ENCODE results near the gene CHMP4B. TPM values are rescaled to one million over a fixed set of nuclear protein-coding genes. Genes with fewer than 3 reads are reported as not detected.

CHMP4B gene
- polyA plus RNA-seq, 1 of the 3 experiments (the other 2 are of a cell fraction) = 123 TPM

- H3K9me2 ChIP-seq = no peaks in the 10 kb centered on the region
- TF ChIP-seq FOXJ3 (CRISPR knock-in tag; IDR thresholded peaks at IDR 0.05) = no peak
- no peak for TF ChIP-seq IRF3 (IDR thresholded peaks at IDR 0.05; ENCODE audit: low read depth, low read length)
- no peak for TF ChIP-seq GATA2 (CRISPR knock-in tag; IDR thresholded peaks at IDR 0.05)
- no peak for TF ChIP-seq MEF2A (IDR thresholded peaks at IDR 0.05; ENCODE audit: borderline replicate concordance, low read depth)
- TF ChIP-seq TAF1 (IDR thresholded peaks at IDR 0.05; ENCODE audit: borderline replicate concordance, low read depth, low read length) = no peak
- TF ChIP-seq SIN3A (IDR thresholded peaks at IDR 0.05; ENCODE audit: borderline replicate concordance, low read depth, low read length) = no peak
- TF ChIP-seq JUND (IDR thresholded peaks at IDR 0.05) = no peak
- TF ChIP-seq CHD2 (IDR thresholded peaks at IDR 0.05; ENCODE audit: low read length, partially characterized antibody) = no peak
- TF ChIP-seq RXRA (IDR thresholded peaks at IDR 0.05; ENCODE audit: borderline replicate concordance, low read depth) = no peak
- TF ChIP-seq USF2 (IDR thresholded peaks at IDR 0.05; ENCODE audit: borderline replicate concordance, low read depth, low read length) = no peak
- no peak for TF ChIP-seq EP300 (IDR thresholded peaks at IDR 0.05; ENCODE audit: borderline replicate concordance in 1 of 2, low read depth in 1 of 2, low read length in 1 of 2)
- TF ChIP-seq NFIC (IDR thresholded peaks at IDR 0.05; ENCODE audit: borderline replicate concordance) = no peak
- no peak for TF ChIP-seq ZBTB33 (IDR thresholded peaks at IDR 0.05; ENCODE audit: borderline replicate concordance, low read depth)
- no peak for TF ChIP-seq PBX3 (IDR thresholded peaks at IDR 0.05)
- TF ChIP-seq MXI1 (IDR thresholded peaks at IDR 0.05; ENCODE audit: low read depth, low read length) = no peak
- no peak for TF ChIP-seq RAD21 (IDR thresholded peaks at IDR 0.05; ENCODE audit: low read length)
- no peaks in the 10 kb centered on the region for H3K79me2 ChIP-seq (ENCODE audit: insufficient read depth)
- H3K4me1 ChIP-seq (ENCODE audit: control insufficient read depth in 1 of 2, insufficient read depth in 2 of 2, low read depth in 1 of 2, low read length in 1 of 2) = no peaks in the 10 kb centered on the region
- H3F3A ChIP-seq (replicated peaks; ENCODE audit: insufficient read depth) = no peaks in the 10 kb centered on the region
- no peaks in the 10 kb centered on the region for H3K9me3 ChIP-seq
- no peaks in the 10 kb centered on the region for H3K36me3 ChIP-seq (replicated peaks in 1 of 2; ENCODE audit: control insufficient read depth in 1 of 2, insufficient read depth in 2 of 2, low read length in 1 of 2)
- DNase-seq = no peak
- ChIA-PET POLR2A (no interaction called here), CTCF (interaction anchor here (1.1 to 2.1 kb wide), 2 partner anchors 20 to 90 kb away, joined by 4 to 7 read pairs; no protein-coding TSS in a partner anchor)
- no peaks in the 10 kb centered on the region for H3K27me3 ChIP-seq (ENCODE audit: insufficient read depth)
- H3K4me3 ChIP-seq (ENCODE audit: low read depth in 2 of 2, low read length in 1 of 2) = no peak overlapping the region
- no peak overlapping the region for H3K4me2 ChIP-seq
- 97% methylated on average over 3 of the region's 3 CpGs for whole genome bisulfite sequencing (ENCODE audit: low lambda C conversion rate)
- no peaks in the 10 kb centered on the region for H4K20me1 ChIP-seq (ENCODE audit: insufficient read depth)
- H3K9ac ChIP-seq = no peak overlapping the region
- H3K27ac ChIP-seq (ENCODE audit: low read depth in 2 of 2, low read length in 1 of 2) = no peak overlapping the region
- no peak overlapping the region for H2AFZ ChIP-seq (ENCODE audit: low read depth)
Measured at GRCh38 chr20:33772439-33772838, 38.7 kb upstream of the CHMP4B start.

Data from SK-N-SH (cell line).